Peyer's patch (tissue), 4 donors: ENCODE data around the gene SRRM1.
"Not testable (repeated sequence)": the region's sequence is repeated elsewhere in the genome, so short reads cannot be mapped to it uniquely, and the experiment has no call there.

ENCODE experiments used
- CTCF ChIP-seq, 6 experiments: fragments of 450-650 bp in 4 of 6; fragments of 200-600 bp in 2 of 6; sonication (generic) in 1 of 6; IDR thresholded peaks; one replicate each; pipeline ENCODE4 v1.5.1; 2017 to 2019; ENCODE audit warnings: antibody characterized with exemption in 6 of 6, mild to moderate bottlenecking in 3 of 6, moderate library complexity in 1 of 6
- POLR2A ChIP-seq, 2 donors: fragments of 450-650 bp; IDR thresholded peaks; one replicate each; pipeline ENCODE4 v1.5.1; 2017; ENCODE audit warnings: antibody characterized with exemption in 2 of 2, mild to moderate bottlenecking in 2 of 2, moderate library complexity in 2 of 2

GRCh38 chr1:24706074-24706389, 62.9 kb downstream of the SRRM1 start:
- TF ChIP-seq CTCF, POLR2A (IDR thresholded peaks at IDR 0.05): not testable (repeated sequence)
